AG20443 (cell line): ENCODE results near the gene AKIRIN1.
"Not testable (repeated sequence)": the region's sequence is repeated elsewhere in the genome, so short reads cannot be mapped to it uniquely, and the experiment has no call there.

Experiments used
- DNase-seq: peaks from one replicate; pipeline ENCODE4 v3.0.0; 2012; ENCODE audit warnings: low spot score, mixed read lengths

Gene AKIRIN1

DNA sequence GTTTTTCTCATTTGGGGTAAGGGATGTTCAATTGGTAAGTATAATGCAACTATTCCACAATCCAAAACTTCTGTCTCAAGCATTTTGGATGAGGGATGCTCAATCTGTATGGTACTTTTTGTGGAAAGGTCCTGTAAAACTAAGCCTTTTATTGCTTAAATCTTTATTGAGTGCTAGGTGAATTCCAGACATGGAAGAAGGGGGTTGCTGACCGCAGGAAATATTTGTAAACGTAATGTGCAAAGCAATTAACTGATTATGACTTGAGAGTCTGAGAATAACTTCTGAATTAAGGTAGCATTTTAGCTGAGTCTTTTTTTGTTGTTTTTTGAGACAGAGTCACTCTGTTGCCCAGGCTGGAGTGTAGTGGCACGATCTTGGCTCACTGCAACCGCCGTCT lies 3.1 kb downstream of the AKIRIN1 start:
- no peak for DNase-seq

GRCh38 chr1:38997034-38997900 lies 6.2 kb downstream of the AKIRIN1 start:
- no peak for DNase-seq

DNA sequence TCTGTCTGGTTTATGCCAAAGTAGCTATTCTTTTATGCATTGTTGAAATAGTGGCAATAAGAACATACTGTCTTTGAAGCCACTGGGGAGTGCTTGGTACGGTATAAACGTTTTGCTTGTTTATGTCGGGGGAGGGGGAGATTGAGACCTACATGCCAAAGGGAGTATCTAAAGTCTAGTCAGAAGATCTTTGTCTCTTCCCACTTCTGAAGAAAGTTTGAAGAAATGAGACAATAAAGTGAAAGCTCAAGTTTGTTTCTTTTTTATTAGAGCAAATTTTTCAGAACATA lies 6.8 kb downstream of the AKIRIN1 start:
- DNase-seq, result no peak

DNA sequence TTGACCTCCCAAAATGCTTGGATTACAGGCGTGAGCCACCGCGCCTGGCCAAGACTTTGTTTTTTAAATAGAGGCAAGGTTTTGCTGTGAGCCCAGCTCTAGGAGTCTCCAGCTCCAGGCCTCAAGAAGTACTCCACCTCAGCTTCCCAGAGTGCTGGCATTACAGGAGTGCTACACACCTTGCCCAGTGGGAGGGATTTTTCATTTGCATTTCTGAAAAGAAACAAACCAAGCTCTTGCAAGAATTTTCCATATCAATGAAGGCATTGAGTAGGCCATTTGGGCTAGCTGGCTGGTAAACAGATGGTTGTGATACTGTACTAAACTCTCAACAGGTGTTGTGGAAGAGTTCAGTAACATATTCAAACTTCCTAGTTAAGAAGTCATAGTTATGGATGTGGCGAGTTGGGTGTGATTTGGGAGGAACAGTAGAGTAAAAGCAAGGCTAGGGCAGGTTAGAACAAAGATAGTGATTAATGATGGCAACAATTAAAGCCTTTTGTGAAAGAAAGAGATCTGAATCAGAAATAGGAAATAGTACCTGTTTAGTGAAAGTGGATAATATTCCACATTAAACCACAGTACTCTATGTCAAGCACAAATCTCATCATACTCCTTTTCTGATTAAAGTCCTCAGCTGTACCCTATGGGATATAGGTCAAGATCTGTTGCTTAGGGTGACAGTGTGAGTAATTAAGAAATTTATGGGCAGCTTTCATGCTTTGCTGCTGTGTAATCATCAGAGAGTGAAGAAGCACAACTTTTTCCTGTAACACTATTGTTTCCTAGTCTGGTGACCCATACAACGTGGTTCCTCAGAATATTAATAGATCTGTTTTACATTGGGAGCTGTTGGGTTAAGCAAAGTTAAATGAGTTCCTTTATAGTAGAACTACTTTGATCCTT lies 10.7 kb downstream of the AKIRIN1 start:
- DNase-seq, result no peak

GRCh38 chr1:39003281-39003680 lies 12.2 kb downstream of the AKIRIN1 start:
- DNase-seq, result no peak

DNA sequence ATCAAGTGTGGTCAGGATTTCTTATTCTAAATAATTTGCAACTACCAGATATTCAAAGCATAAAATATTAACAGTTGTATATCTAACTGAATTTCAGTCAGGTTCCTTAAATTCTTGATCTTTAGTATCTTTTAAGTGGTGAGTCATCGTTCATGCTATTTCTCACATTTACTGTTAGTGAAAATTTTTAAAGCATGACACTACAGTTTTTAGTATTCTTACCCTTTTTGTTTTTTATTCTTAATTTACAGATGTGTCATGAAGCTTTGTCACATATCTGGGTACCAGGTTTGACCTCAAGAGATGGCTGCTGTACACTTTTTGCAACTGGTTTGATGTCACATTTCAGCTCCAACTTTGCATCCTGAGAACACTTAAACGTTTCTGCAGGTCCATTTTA lies 12.7 kb downstream of the AKIRIN1 start:
- no peak for DNase-seq

DNA sequence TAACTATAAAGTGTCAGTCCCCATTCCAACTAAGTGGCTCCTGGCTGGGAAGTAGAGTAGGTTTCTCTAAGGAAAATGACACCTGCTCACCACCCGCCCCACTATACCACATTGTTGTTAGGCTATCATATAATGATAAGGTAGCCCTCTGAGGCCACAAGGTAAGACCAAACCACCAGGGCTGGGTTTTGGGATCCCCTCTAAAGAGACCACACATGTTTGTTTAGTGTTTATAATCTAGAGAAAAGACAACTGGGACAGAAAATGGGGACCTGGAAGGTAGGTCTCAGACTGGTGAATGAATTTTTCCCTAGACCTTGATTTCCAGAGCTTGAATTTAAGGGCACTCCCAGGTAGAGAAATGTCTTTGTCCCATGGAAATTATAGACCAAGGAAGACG lies 15.2 kb downstream of the AKIRIN1 start:
- DNase-seq, result no peak

DNA sequence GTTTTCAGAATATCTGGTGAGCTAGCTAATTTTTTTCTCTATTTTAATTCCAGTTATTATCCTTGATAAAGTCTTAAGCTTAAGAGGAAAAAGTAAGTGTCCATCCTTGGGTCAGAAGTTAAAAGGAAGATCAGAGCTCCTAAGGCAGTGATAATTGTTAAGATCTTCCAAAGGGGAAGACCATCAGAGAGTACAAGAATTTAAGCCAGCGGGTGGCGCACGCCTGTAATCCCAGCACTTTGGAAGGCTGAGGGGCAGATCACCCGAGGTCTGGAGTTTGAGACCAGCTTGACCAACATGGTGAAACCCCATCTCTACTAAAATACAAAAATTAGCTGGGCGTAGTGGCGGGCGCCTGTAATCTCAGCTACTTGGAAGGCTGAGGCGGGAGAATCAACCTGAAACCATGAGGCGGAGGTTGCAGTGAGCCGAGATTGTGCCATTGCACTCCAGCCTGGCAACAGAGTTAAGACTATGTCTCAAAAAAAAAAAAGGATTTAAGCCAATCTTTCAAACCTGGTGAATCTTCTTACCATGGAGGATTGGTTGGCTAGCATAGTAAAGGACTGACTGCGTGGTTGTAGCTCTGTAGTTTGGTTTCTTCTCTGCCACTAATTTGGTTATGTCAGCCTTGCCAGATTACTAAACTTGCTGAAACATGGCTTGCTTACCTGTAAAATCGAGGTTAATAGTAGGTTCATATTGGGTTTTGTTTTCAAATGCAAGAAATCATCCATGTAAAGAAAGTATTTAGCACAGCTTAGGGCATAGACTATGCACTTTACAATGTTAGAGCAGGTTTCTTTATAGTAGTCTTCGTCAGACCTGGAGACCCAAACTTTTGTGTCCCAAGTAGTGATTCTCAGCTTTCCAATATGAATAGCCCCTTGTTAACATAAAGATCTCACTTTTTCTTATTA lies 15.9 kb downstream of the AKIRIN1 start:
- no peak for DNase-seq

- not testable (repeated sequence) for DNase-seq
These were observed 23.9 kb downstream of the AKIRIN1 start for GRCh38 chr1:39014956-39015355.

DNA sequence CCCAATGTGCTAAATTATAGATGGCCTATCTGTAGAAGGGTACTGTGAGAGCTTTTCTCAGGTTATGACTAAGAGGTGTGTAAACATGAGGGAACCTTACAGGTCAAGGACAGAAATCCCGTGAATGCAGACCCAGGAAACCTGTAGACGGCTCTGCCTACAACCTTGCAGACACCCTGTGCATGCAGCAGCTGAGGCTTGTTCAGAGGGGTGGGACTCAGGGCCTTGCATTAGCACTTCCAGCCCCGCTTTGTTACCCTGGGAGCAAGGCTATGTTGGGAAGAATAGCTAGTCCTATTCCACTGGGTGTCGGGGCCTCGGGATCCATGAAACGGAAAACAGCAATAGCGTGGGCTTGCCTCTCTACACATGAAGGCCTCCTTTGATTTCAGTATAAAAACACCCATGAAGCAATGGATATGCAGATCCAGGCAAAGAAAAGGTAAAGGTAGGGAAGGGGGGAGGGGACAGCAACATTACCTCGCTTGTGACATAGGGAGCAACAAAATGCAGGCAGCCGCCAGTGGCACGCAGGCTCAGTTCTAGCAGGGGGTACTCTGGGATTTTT lies 25.6 kb downstream of the AKIRIN1 start:
- DNase-seq, result no peak

GRCh38 chr1:39017266-39017665 lies 26.2 kb downstream of the AKIRIN1 start:
- DNase-seq, result no peak

GRCh38 chr1:39020494-39020893 lies 29.4 kb downstream of the AKIRIN1 start:
- DNase-seq, result not testable (repeated sequence)

- no peak for DNase-seq
These were observed 30.4 kb downstream of the AKIRIN1 start for GRCh38 chr1:39021426-39021825.

- no peak for DNase-seq
These were observed 32.1 kb downstream of the AKIRIN1 start for GRCh38 chr1:39023140-39023539.

DNA sequence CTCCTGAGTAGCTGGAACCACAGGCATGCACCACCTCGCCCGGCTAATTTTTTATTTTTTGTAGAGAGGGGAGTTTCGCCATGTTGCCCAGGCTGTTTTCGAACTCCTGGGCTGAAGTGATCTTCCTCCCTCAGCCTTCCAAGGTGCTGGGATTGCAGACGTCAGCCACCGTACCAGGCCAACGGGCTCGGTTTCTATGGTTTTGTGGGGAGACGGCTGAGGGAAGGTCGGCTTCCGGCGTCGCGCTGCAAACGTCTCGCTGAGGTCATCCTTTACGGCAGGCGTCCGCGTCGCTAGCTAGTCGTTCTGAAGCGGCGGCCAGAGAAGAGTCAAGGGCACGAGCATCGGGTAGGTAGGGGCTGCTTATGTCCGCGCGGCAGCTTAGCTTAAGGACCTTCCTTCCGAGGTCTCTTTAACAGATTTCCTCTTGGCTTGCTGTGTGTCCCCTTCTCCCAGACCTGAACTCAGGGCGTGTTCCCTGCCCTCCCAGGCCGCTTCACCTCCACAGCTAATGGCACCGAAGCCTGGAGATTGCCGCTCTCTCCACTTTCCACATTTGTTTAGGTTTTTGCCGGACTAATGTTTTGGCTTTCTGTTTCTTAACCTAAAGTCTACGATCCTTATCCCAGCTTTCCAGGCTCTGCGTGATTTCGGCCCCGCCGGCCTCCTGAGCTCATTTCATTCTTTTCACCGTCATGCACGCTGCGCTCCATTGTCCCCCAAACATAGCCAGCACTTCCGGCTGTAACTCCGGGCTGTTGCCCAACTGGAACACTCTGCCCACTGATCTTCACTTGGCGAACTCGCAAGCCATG lies 35.2 kb downstream of the AKIRIN1 start, which contains the start of gene NDUFS5:
Gene NDUFS5 (plus strand): TSS at position 300 of the 815 bp plus-strand sequence. CDS start 2,375 bp downstream, outside the sequence.
- peak; percentile 91 for DNase-seq

- no peak for DNase-seq
These were observed 35.9 kb downstream of the AKIRIN1 start for GRCh38 chr1:39026866-39027507.

- DNase-seq, result no peak
These were observed 43.1 kb downstream of the AKIRIN1 start for GRCh38 chr1:39034114-39034654.

- DNase-seq, result no peak
These were observed 45.6 kb downstream of the AKIRIN1 start for GRCh38 chr1:39036678-39037077.

DNA sequence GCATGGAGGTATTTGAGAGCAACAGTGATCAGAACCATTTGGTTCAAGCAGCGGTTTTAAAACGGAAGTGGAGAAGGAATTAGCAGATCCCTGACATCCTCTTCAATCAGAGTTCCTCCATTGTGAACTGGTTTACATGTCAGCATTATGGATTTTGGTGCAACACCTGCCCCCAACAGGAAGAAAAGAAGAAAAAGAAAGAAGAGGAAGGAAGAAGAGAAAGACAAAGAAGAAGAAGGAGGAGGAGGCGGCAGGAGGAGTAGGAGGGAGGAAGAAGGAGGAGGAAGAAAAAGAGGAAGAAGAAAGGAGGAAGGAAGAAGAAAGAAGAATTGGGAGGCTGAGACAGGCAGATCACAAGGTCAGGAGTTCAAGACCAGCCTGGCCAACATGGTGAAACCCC lies 52.4 kb downstream of the AKIRIN1 start:
- no peak for DNase-seq

GRCh38 chr1:39044762-39045161 lies 53.7 kb downstream of the AKIRIN1 start:
- no peak for DNase-seq
